Measurements from ENCODE around the gene UXS1. TPM values are rescaled to one million over a fixed set of nuclear protein-coding genes. Genes with fewer than 3 reads are reported as not detected.

UXS1 gene
- total RNA-seq, result 26.3 and 27.7 TPM in 2 replicates

GRCh38 chr2:106193977-106194778 is at the start of gene UXS1:
Gene UXS1 (minus strand): TSS chr2:106194301. CDS start chr2:106194241, 60 bp downstream.

